ENCODE results near the gene RDH13. TPM values are rescaled to one million over a fixed set of nuclear protein-coding genes. Genes with fewer than 3 reads are reported as not detected.

RDH13 gene
- polyA plus RNA-seq, 1 experiment, result 3.1 TPM

DNA sequence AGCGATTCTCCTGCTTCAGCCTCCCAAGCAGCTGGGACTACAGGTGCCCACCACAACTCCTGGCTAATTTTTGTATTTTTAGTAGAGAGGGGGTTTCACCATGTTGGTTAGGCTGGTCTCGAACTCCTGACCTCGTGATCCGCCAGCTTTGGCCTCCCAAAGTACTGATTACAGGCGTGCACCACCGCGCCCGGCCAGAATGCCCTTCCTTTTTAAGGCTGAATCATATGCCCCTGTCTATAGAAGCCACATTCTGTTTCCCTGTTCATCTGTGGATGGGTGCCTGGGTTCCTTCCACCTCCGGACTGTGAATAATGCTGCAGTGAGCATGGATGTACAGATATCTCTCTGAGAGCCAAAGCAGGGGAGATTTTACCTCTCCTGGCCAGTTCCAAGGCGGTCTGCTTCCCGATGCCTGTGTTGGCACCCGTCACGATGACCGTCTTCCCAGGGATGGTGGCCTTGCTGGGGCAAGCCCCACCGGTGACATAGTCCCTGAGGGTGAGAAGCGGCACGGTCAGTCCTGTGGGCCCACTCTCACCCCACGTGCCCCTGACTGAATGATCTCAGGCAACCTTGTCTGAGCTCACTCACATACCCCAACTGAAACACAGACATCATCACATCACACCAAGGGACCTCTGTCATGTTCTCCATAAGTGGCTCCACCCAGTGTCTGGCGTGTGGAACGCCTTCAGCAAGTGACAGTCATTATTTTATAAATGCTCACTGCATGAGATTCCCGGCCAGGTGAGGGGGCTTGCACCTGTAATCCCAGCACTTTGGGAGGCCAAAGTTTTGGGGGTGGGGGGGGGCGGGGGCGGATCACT is 4.0 kb downstream of the RDH13 start:
- POLR2A ChIA-PET, result no interaction called here
- no peak for DNase-seq (ENCODE audit: low read depth, low spot score)
- Histone ChIP-seq H3K9me3 (ENCODE audit: control insufficient read depth, insufficient read depth, low read length) (peaks cover 4% of the 10 kb centered on the region; the same call in 1 of the 2 replicates), H3K27me3 (ENCODE audit: control insufficient read depth, insufficient read depth, low read length) (no peaks in the 10 kb centered on the region), H3K4me3 (ENCODE audit: low read depth, low read length) (no peak overlapping the region), H3K27ac (ENCODE audit: low read depth, low read length) (no peak overlapping the region)
- TF ChIP-seq, protein P1, sequence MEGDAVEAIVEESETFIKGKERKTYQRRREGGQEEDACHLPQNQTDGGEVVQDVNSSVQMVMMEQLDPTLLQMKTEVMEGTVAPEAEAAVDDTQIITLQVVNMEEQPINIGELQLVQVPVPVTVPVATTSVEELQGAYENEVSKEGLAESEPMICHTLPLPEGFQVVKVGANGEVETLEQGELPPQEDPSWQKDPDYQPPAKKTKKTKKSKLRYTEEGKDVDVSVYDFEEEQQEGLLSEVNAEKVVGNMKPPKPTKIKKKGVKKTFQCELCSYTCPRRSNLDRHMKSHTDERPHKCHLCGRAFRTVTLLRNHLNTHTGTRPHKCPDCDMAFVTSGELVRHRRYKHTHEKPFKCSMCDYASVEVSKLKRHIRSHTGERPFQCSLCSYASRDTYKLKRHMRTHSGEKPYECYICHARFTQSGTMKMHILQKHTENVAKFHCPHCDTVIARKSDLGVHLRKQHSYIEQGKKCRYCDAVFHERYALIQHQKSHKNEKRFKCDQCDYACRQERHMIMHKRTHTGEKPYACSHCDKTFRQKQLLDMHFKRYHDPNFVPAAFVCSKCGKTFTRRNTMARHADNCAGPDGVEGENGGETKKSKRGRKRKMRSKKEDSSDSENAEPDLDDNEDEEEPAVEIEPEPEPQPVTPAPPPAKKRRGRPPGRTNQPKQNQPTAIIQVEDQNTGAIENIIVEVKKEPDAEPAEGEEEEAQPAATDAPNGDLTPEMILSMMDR (IDR thresholded peaks at IDR 0.05; ENCODE audit: low read depth, low read length), result no peak
- CTCF ChIA-PET, result interaction anchor here (1.6 kb wide), 1 partner anchor 29 kb away, joined by 3 read pairs; no protein-coding TSS in a partner anchor

DNA sequence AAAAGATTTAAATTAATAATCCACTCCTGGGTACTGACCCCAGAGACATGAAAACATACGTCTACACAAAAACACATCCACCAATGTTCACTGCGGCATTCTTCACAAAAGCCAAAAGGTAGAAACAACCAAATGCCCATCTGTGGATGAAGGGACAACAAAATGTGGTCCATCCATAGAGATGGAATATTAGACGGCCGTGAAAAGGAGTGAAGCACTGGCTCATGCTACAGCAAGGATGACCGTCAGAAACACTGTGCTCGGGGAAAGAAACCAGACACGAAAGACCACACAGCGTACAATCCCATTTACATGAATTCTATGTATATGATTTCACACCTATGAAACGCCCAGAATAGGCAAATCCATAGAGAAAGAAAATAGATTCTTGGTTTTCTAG is 6.1 kb downstream of the RDH13 start:
- Histone ChIP-seq H3K27ac (ENCODE audit: low read depth, low read length) (no peak overlapping the region), H3K27me3 (ENCODE audit: control insufficient read depth, insufficient read depth, low read length) (no peaks in the 10 kb centered on the region), H3K4me3 (ENCODE audit: low read depth, low read length) (no peak overlapping the region), H3K9me3 (ENCODE audit: control insufficient read depth, insufficient read depth, low read length) (no peaks in the 10 kb centered on the region)
- DNase-seq (ENCODE audit: low read depth, low spot score), result no peak
- ChIA-PET POLR2A (no interaction called here), CTCF (no interaction called here)
- TF ChIP-seq, protein P1 (IDR thresholded peaks at IDR 0.05; ENCODE audit: low read depth, low read length), result no peak

DNA sequence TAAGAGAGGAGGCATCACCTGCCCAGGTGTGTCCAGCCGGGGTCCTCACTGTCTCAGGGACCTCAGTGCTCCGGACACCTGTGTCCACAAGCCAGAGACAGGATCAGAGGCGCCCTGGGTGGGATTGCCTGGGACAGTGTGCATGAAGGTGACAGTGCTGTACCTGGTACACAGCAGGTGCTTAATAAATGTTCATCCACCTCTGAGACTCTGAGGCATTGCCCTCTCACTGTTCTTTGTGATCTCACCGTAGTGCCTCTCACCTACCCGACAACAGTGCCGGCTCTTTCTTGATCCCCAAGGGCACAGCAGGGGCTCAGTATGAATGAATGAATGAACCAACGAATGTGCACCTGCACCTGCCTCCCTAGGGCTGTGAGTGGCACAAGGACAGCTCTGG is 9.2 kb downstream of the RDH13 start:
- POLR2A ChIA-PET, result no interaction called here
- Histone ChIP-seq H3K27me3 (ENCODE audit: control insufficient read depth, insufficient read depth, low read length) (no peaks in the 10 kb centered on the region), H3K4me3 (ENCODE audit: low read depth, low read length) (no peak overlapping the region), H3K9me3 (ENCODE audit: control insufficient read depth, insufficient read depth, low read length) (no peaks in the 10 kb centered on the region; the same call in 1 of the 2 replicates), H3K27ac (ENCODE audit: low read depth, low read length) (no peak overlapping the region)
- CTCF ChIA-PET, result no interaction called here
- TF ChIP-seq, protein P1 (IDR thresholded peaks at IDR 0.05; ENCODE audit: low read depth, low read length), result no peak
- DNase-seq (ENCODE audit: low read depth, low spot score), result no peak

DNA sequence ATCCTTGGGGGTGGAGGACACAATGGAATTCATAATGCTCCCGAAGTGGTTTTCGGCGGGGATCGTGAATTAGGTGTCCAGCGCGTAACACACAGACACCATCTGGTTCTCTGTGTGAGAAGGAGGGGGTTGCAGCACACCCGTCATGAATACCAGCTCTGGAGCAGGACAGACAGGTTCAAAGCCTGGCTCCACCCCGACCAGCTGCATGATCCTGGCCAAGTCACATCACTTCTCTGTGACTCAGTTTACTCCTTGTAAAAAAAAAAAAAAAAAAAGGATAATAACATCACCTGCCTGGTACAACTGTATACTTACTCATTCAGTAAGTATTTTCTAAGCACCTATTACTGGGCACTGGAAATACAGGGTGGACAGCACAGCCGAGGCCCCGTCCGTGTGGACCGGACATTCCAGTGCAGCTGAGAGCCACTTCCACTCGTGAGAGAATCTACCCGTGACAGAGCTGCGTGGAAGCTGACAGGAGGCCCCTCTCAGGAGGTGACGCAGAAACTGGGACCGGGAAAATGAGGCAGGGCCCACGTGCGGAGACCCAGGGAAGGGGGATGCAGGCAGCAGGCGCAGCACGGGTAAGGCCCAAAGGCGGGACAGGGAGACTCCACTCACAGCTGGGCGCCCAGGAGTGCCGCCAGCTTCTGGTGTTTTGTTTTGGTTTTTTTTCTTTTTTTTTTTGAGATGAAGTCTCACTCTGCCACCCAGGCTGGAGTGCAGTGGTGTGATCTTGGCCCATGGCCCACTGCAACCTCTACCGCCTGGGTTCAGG is 12.0 kb downstream of the RDH13 start:
- Histone ChIP-seq H3K27ac (ENCODE audit: low read depth, low read length) (no peak overlapping the region), H3K9me3 (ENCODE audit: control insufficient read depth, insufficient read depth, low read length) (no peaks in the 10 kb centered on the region; the same call in 1 of the 2 replicates), H3K27me3 (ENCODE audit: control insufficient read depth, insufficient read depth, low read length) (no peaks in the 10 kb centered on the region), H3K4me3 (ENCODE audit: low read depth, low read length) (no peak overlapping the region)
- TF ChIP-seq, protein P1 (IDR thresholded peaks at IDR 0.05; ENCODE audit: low read depth, low read length), result no peak
- POLR2A ChIA-PET, result no interaction called here
- CTCF ChIA-PET, result no interaction called here
- no peak for DNase-seq (ENCODE audit: low read depth, low spot score)

DNA sequence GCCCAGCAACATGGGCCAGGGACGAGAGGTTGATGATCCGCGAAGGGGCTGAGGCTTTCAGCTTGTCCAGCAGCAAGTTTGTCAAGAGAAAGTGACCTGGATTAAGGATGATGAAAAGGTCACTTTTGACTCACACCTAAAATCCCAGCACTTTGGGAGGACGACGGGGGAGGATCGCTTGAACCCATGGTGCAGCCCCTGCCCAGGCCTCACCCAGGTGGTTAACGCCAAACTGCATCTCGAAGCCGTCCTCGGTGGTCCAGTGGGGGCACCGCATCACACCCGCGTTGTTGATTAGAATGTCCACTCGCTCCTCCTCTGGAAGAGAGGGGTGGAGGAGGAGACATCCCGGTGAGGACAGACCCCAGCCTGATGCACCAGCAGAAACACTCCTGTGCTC is 14.5 kb downstream of the RDH13 start:
- Histone ChIP-seq H3K4me3 (ENCODE audit: low read depth, low read length) (no peak overlapping the region), H3K27me3 (ENCODE audit: control insufficient read depth, insufficient read depth, low read length) (no peaks in the 10 kb centered on the region), H3K9me3 (ENCODE audit: control insufficient read depth, insufficient read depth, low read length) (peaks cover 3% of the 10 kb centered on the region; the same call in 1 of the 2 replicates), H3K27ac (ENCODE audit: low read depth, low read length) (no peak overlapping the region)
- ChIA-PET CTCF (no interaction called here), POLR2A (no interaction called here)
- no peak for DNase-seq (ENCODE audit: low read depth, low spot score)
- TF ChIP-seq, protein P1 (IDR thresholded peaks at IDR 0.05; ENCODE audit: low read depth, low read length), result no peak
